HG03060 (cell line): Measurements from ENCODE around the gene CNTNAP5.

Experiments used
- ATAC-seq: cut with Tn5 transposase; IDR thresholded peaks from one replicate; pipeline ENCODE4 v1.9.1; 2021; ENCODE audit warnings: low read depth, moderate number of reproducible peaks; ENCODE audit not compliant: unreplicated experiment

The CNTNAP5 gene

DNA sequence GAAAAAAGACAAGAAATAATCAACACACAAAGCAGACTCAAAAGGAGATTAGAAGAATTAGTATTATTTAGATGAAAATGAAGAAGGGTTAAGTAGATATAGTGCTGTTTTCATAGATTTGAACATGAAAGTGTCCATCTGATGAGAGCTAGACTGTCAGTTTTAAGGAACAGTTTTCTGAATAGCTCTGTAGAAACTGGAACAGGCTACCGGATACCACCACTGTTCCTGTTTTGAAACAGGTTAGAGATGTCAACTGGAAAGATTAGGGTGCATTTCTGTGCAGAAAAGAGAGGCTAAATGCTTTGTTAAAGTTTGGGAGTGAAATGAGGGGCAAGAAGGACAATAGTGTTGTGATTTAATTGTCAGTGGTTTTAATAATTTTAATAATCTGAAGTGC lies 908.8 kb downstream of the CNTNAP5 start:
- ATAC-seq: no peak

DNA sequence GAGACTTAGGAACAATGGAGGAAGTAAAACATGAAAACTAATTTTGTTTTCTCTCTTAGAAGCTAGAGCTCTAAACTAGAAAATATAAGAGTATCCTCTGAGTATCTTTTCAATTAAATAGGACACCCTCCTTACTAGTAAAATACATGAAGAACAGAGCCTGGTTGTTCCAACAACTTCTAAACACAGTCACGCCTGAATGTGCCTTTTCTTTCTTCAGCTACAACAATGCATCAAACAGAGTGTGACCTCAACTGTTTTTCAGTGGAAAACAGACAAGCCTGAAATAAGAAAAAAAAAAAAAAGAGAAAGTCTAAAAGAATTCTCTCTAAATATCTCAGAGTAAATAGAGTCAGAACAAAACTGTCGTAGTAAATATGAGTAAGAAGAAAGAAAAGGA lies 928.8 kb downstream of the CNTNAP5 start:
- ATAC-seq: no peak

GRCh38 chr2:124959581-124959980 lies 934.5 kb downstream of the CNTNAP5 start:
- no peak for ATAC-seq

- no peak for ATAC-seq
Measured at GRCh38 chr2:124961132-124961531, 936.0 kb downstream of the CNTNAP5 start.
